HCT116 (cell line): ENCODE results near the gene CARMIL1. TPM values are rescaled to one million over a fixed set of nuclear protein-coding genes. Genes with fewer than 3 reads are reported as not detected.

Source experiments
- ATAC-seq: fragments of 200-7000 bp; cut with Tn5 transposase; 2 replicates; pipeline ENCODE4 v1.9.1; 2020; ENCODE audit warnings: mild to moderate bottlenecking, moderate library complexity
- BruUV-seq: library from RNA; stranded (reverse); fragments of 400-500 nt; replicated peaks from 2 replicates; lab custom pipeline; 2021; lab: Mats Ljungman, UMichigan
- CTCF ChIA-PET: fragments of 300-600 bp; sonication (Branson Sonifier 250); formaldehyde crosslinking; loops from one replicate; lab custom pipeline; 2021; ENCODE audit warnings: antibody characterized with exemption; lab: Charles Lee
- POLR2A ChIA-PET: fragments of 300-600, 350-600 bp; sonication (Branson Sonifier 250); formaldehyde crosslinking; loops from one replicate; lab custom pipeline; 2021; ENCODE audit warnings: antibody characterized with exemption; lab: Charles Lee
- RAD21 ChIA-PET, 2 experiments: fragments of 300-600 bp; sonication (Branson Sonifier 250); formaldehyde crosslinking; loops; one replicate each; lab custom pipeline; 2023; ENCODE audit warnings: low total read pairs in 2 of 2; ENCODE audit not compliant: uncharacterized antibody in 2 of 2, unreplicated experiment in 2 of 2, low non-redundant PET in 1 of 2; lab: Charles Lee
- DNase-seq: peaks from one replicate; pipeline ENCODE4 v3.0.0-alpha.2; 2010; ENCODE audit warnings: low read depth, low spot score
- H2AFZ ChIP-seq: fragments of 200-600 bp; shearing (Covaris generic), sonication (generic); 2 replicates; pipeline ENCODE4 v1.6.1; 2017; ENCODE audit warnings: low read depth, mixed run types, mixed read lengths, antibody characterized with exemption, low read length; ENCODE audit not compliant: poor library complexity, severe bottlenecking
- H3K27ac ChIP-seq: 2 replicates; pipeline ENCODE4 v1.5.1; 2012; ENCODE audit warnings: low read depth, low read length
- H3K27me3 ChIP-seq: fragments of 200-600 bp; sonication (generic); 2 replicates; pipeline ENCODE4 v1.6.1; 2016; ENCODE audit warnings: mixed run types, low read length, mixed read lengths; ENCODE audit not compliant: insufficient read depth
- H3K36me3 ChIP-seq, 2 experiments: fragments of 200-500 bp in 1 of 2; fragments of 200-600 bp in 1 of 2; sonication (Bioruptor generic) in 1 of 2; sonication (generic) in 1 of 2; 2 replicates each; pipeline versions ENCODE4 v1.5.1 to v1.6.1; 2014 to 2016; ENCODE audit warnings: low read length in 2 of 2, inconsistent platforms in 1 of 2, mixed read lengths in 1 of 2, mixed run types in 1 of 2; ENCODE audit not compliant: insufficient read depth in 2 of 2, control insufficient read depth in 1 of 2
- H3K4me1 ChIP-seq, 2 experiments: fragments of 200-600 bp in 1 of 2; sonication (generic) in 1 of 2; 2 replicates each; pipeline versions ENCODE4 v1.5.1 to v1.6.1; 2012 to 2017; ENCODE audit warnings: low read length in 2 of 2, inconsistent platforms in 1 of 2, mild to moderate bottlenecking in 1 of 2, mixed read lengths in 1 of 2, mixed run types in 1 of 2, moderate library complexity in 1 of 2; ENCODE audit not compliant: insufficient read depth in 2 of 2, control insufficient read depth in 1 of 2
- H3K4me2 ChIP-seq: fragments of 200-600 bp; sonication (generic); 2 replicates; pipeline ENCODE4 v1.6.1; 2017; ENCODE audit warnings: mixed run types, low read length, mixed read lengths
- H3K4me3 ChIP-seq, 2 experiments: fragments of 200-600 bp in 1 of 2; sonication (generic) in 1 of 2; replicated peaks in 1 of 2; 2 replicates each; pipeline ENCODE4 v1.5.1; 2011 to 2016; ENCODE audit warnings: low read length in 2 of 2, control low read depth in 1 of 2, low read depth in 1 of 2, mild to moderate bottlenecking in 1 of 2, mixed read lengths in 1 of 2, mixed run types in 1 of 2
- H3K79me2 ChIP-seq: fragments of 200-600 bp; sonication (generic); 2 replicates; pipeline ENCODE4 v1.6.1; 2017; ENCODE audit warnings: mild to moderate bottlenecking, mixed run types, low read length, moderate library complexity, mixed read lengths; ENCODE audit not compliant: insufficient read depth
- H3K9ac ChIP-seq: fragments of 200-600 bp; sonication (generic); 2 replicates; pipeline ENCODE4 v1.6.1; 2016; ENCODE audit warnings: low read length, mixed read lengths
- H3K9me2 ChIP-seq: fragments of 200-600 bp; sonication (generic), shearing (Covaris generic); 2 replicates; pipeline ENCODE4 v1.6.1; 2017; ENCODE audit warnings: mixed run types, mild to moderate bottlenecking, moderate library complexity; ENCODE audit not compliant: insufficient read depth
- H3K9me3 ChIP-seq, 2 experiments: fragments of 200-500 bp in 1 of 2; fragments of 200-600 bp in 1 of 2; sonication (Bioruptor generic) in 1 of 2; sonication (generic) in 1 of 2; 2 replicates each; pipeline ENCODE4 v1.6.1; 2014 to 2017; ENCODE audit warnings: low read length in 2 of 2, mixed read lengths in 2 of 2, inconsistent platforms in 1 of 2, low read depth in 1 of 2, mild to moderate bottlenecking in 1 of 2, mixed run types in 1 of 2, moderate library complexity in 1 of 2; ENCODE audit not compliant: control insufficient read depth in 1 of 2, insufficient read depth in 1 of 2
- H4K20me1 ChIP-seq: fragments of 200-600 bp; sonication (generic), shearing (Covaris generic); 2 replicates; pipeline ENCODE4 v1.6.1; 2017; ENCODE audit warnings: mixed run types, mild to moderate bottlenecking, moderate library complexity; ENCODE audit not compliant: insufficient read depth
- CEBPB ChIP-seq: IDR thresholded peaks from 2 replicates; pipeline ENCODE4 v1.6.1; 2012; ENCODE audit warnings: low read depth
- ELF1 ChIP-seq: IDR thresholded peaks from 2 replicates; pipeline ENCODE4 v1.6.1; 2012; ENCODE audit warnings: low read depth, borderline replicate concordance
- EZH2 ChIP-seq: fragments of 200-600 bp; sonication (generic); IDR thresholded peaks from 2 replicates; pipeline ENCODE4 v1.6.1; 2017; ENCODE audit warnings: antibody characterized with exemption, mixed run types
- EZH2phosphoT487 ChIP-seq: fragments of 200-600 bp; IDR thresholded peaks from 2 replicates; pipeline ENCODE4 v1.6.1; 2018; ENCODE audit warnings: antibody characterized with exemption, borderline replicate concordance
- FOSL1 ChIP-seq: IDR thresholded peaks from 2 replicates; pipeline ENCODE4 v1.6.1; 2012; ENCODE audit warnings: low read depth
- JUND ChIP-seq: IDR thresholded peaks from 2 replicates; pipeline ENCODE4 v1.6.1; 2012
- POLR2A ChIP-seq: IDR thresholded peaks from 2 replicates; pipeline ENCODE4 v1.7.0; 2011; ENCODE audit warnings: borderline replicate concordance; ENCODE audit not compliant: insufficient read depth, insufficient read length; ENCODE audit errors: extremely low read depth
- POLR2AphosphoS5 ChIP-seq: IDR thresholded peaks from 2 replicates; pipeline ENCODE4 v1.6.1; 2011; ENCODE audit warnings: mild to moderate bottlenecking, low read depth, low read length, moderate library complexity
- RAD21 ChIP-seq: IDR thresholded peaks from 2 replicates; pipeline ENCODE4 v1.6.1; 2012; ENCODE audit warnings: low read depth, mild to moderate bottlenecking
- SIN3A ChIP-seq: IDR thresholded peaks from 2 replicates; pipeline ENCODE4 v1.6.1; 2012; ENCODE audit warnings: low read depth
- SRF ChIP-seq: IDR thresholded peaks from 2 replicates; pipeline ENCODE4 v1.6.1; 2012; ENCODE audit warnings: low read depth
- TCF7L2 ChIP-seq: IDR thresholded peaks from 2 replicates; pipeline ENCODE4 v1.7.0; 2011; ENCODE audit warnings: borderline replicate concordance, inconsistent platforms; ENCODE audit not compliant: insufficient read depth, insufficient read length; ENCODE audit errors: extremely low read depth
- intact Hi-C: fragments of 100-400 bp; cut with micrococcal nuclease; formaldehyde crosslinking; loops from 2 replicates; pipeline ENCODE4 v1.10.0; 2022
- total RNA-seq: library from RNA; stranded (reverse); gene quantifications from one replicate; pipeline ENCODE4 v1.2.1, GENCODE V29; 2021; ENCODE audit not compliant: unreplicated experiment
- TF ChIP-seq, protein P1 (sequence below): IDR thresholded peaks from 2 replicates; pipeline ENCODE4 v1.6.1; 2012
- TF ChIP-seq, protein P2 (sequence below), 3 experiments: fragments of 200-600 bp in 1 of 3; sonication (generic) in 1 of 3; IDR thresholded peaks in 2 of 3; conservative IDR thresholded peaks in 1 of 3; 2 replicates each; pipeline ENCODE4 v1.5.1; 2012 to 2017; ENCODE audit warnings: low read depth in 2 of 3, low read length in 2 of 3, antibody characterized with exemption in 1 of 3, borderline replicate concordance in 1 of 3, control low read depth in 1 of 3, mild to moderate bottlenecking in 1 of 3, mixed read lengths in 1 of 3, mixed run types in 1 of 3, moderate library complexity in 1 of 3; ENCODE audit not compliant: insufficient read depth in 1 of 3
- TF ChIP-seq, protein P3 (sequence below): IDR thresholded peaks from 2 replicates; pipeline ENCODE4 v1.6.1; 2012; ENCODE audit warnings: low read depth
- TF ChIP-seq, protein P4 (sequence below): IDR thresholded peaks from 2 replicates; pipeline ENCODE4 v1.6.1; 2011; ENCODE audit warnings: mild to moderate bottlenecking, low read length, moderate library complexity; ENCODE audit not compliant: insufficient replicate concordance; ENCODE audit errors: extremely low read depth

CARMIL1 gene
- total RNA-seq, 1 experiment from 2014 or later = 21.7 TPM

DNA sequence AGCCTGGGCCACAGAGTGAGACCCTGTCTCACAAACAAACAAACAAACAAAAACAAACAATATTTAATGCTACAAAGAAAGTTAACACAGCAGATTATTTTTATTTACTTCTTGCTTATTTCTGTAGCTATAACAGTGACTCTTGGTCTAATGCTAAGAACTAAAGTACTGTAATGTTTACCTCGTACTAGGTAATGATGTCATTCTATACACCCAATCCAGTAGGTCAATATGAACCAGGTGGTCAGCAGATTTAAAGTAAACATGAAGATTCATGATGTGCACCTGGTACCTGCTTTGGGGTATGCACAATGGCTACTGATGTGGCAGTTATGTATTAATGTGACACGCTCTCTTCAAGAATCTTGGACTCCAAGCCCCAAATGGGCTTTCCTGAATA, 36.6 kb upstream of the CARMIL1 start:
- H3K9me3 ChIP-seq = no peaks in the 10 kb centered on the region
- H3K9ac ChIP-seq = no peak overlapping the region
- H3K36me3 ChIP-seq = no peaks in the 10 kb centered on the region
- ChIA-PET RAD21 (no interaction called here), CTCF (interaction anchor here (0.7 kb wide), 1 partner anchor 248 kb away, joined by 3 read pairs; no protein-coding TSS in a partner anchor), POLR2A (no interaction called here)
- H4K20me1 ChIP-seq = no peaks in the 10 kb centered on the region; the same call in 1 of the 2 replicates
- no peaks in the 10 kb centered on the region for H3K79me2 ChIP-seq
- DNase-seq (no peak), ATAC-seq (no peak)
- intact Hi-C loops = no loop called here
- BruUV-seq = no TSS peak
- no peak overlapping the region for H3K4me3 ChIP-seq
- no peak overlapping the region for H3K27ac ChIP-seq
- no peak for TF ChIP-seq CEBPB
- no peak for TF ChIP-seq POLR2A
- TF ChIP-seq SIN3A = no peak
- TF ChIP-seq TCF7L2 = no peak
- no peak for TF ChIP-seq EZH2phosphoT487
- TF ChIP-seq, protein P1, sequence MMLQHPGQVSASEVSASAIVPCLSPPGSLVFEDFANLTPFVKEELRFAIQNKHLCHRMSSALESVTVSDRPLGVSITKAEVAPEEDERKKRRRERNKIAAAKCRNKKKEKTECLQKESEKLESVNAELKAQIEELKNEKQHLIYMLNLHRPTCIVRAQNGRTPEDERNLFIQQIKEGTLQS = no peak
- no peak for TF ChIP-seq ELF1
- TF ChIP-seq EZH2 = no peak
- TF ChIP-seq FOSL1 = no peak
- TF ChIP-seq, protein P2, sequence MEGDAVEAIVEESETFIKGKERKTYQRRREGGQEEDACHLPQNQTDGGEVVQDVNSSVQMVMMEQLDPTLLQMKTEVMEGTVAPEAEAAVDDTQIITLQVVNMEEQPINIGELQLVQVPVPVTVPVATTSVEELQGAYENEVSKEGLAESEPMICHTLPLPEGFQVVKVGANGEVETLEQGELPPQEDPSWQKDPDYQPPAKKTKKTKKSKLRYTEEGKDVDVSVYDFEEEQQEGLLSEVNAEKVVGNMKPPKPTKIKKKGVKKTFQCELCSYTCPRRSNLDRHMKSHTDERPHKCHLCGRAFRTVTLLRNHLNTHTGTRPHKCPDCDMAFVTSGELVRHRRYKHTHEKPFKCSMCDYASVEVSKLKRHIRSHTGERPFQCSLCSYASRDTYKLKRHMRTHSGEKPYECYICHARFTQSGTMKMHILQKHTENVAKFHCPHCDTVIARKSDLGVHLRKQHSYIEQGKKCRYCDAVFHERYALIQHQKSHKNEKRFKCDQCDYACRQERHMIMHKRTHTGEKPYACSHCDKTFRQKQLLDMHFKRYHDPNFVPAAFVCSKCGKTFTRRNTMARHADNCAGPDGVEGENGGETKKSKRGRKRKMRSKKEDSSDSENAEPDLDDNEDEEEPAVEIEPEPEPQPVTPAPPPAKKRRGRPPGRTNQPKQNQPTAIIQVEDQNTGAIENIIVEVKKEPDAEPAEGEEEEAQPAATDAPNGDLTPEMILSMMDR (IDR thresholded peaks at IDR 0.05 in 2 of 3, conservative IDR thresholded peaks at IDR 0.05 in 1 of 3; ENCODE audit: borderline replicate concordance in 1 of 3, insufficient read depth in 1 of 3, low read depth in 2 of 3, low read length in 2 of 3) = no peak
- TF ChIP-seq, protein P3, sequence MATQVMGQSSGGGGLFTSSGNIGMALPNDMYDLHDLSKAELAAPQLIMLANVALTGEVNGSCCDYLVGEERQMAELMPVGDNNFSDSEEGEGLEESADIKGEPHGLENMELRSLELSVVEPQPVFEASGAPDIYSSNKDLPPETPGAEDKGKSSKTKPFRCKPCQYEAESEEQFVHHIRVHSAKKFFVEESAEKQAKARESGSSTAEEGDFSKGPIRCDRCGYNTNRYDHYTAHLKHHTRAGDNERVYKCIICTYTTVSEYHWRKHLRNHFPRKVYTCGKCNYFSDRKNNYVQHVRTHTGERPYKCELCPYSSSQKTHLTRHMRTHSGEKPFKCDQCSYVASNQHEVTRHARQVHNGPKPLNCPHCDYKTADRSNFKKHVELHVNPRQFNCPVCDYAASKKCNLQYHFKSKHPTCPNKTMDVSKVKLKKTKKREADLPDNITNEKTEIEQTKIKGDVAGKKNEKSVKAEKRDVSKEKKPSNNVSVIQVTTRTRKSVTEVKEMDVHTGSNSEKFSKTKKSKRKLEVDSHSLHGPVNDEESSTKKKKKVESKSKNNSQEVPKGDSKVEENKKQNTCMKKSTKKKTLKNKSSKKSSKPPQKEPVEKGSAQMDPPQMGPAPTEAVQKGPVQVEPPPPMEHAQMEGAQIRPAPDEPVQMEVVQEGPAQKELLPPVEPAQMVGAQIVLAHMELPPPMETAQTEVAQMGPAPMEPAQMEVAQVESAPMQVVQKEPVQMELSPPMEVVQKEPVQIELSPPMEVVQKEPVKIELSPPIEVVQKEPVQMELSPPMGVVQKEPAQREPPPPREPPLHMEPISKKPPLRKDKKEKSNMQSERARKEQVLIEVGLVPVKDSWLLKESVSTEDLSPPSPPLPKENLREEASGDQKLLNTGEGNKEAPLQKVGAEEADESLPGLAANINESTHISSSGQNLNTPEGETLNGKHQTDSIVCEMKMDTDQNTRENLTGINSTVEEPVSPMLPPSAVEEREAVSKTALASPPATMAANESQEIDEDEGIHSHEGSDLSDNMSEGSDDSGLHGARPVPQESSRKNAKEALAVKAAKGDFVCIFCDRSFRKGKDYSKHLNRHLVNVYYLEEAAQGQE = no peak
- TF ChIP-seq SRF = no peak
- no peak for TF ChIP-seq POLR2AphosphoS5
- no peak for TF ChIP-seq JUND
- TF ChIP-seq, protein P4, sequence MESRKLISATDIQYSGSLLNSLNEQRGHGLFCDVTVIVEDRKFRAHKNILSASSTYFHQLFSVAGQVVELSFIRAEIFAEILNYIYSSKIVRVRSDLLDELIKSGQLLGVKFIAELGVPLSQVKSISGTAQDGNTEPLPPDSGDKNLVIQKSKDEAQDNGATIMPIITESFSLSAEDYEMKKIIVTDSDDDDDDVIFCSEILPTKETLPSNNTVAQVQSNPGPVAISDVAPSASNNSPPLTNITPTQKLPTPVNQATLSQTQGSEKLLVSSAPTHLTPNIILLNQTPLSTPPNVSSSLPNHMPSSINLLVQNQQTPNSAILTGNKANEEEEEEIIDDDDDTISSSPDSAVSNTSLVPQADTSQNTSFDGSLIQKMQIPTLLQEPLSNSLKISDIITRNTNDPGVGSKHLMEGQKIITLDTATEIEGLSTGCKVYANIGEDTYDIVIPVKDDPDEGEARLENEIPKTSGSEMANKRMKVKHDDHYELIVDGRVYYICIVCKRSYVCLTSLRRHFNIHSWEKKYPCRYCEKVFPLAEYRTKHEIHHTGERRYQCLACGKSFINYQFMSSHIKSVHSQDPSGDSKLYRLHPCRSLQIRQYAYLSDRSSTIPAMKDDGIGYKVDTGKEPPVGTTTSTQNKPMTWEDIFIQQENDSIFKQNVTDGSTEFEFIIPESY = no peak
- TF ChIP-seq RAD21 = no peak
- H3K9me2 ChIP-seq = no peaks in the 10 kb centered on the region
- no peaks in the 10 kb centered on the region for H3K4me1 ChIP-seq
- H3K4me2 ChIP-seq = no peak overlapping the region
- H3K27me3 ChIP-seq = no peaks in the 10 kb centered on the region
- no peak overlapping the region for H2AFZ ChIP-seq
